ENCODE data around the gene CEP128.

- TF ChIP-seq, protein P1, sequence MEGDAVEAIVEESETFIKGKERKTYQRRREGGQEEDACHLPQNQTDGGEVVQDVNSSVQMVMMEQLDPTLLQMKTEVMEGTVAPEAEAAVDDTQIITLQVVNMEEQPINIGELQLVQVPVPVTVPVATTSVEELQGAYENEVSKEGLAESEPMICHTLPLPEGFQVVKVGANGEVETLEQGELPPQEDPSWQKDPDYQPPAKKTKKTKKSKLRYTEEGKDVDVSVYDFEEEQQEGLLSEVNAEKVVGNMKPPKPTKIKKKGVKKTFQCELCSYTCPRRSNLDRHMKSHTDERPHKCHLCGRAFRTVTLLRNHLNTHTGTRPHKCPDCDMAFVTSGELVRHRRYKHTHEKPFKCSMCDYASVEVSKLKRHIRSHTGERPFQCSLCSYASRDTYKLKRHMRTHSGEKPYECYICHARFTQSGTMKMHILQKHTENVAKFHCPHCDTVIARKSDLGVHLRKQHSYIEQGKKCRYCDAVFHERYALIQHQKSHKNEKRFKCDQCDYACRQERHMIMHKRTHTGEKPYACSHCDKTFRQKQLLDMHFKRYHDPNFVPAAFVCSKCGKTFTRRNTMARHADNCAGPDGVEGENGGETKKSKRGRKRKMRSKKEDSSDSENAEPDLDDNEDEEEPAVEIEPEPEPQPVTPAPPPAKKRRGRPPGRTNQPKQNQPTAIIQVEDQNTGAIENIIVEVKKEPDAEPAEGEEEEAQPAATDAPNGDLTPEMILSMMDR (IDR thresholded peaks at IDR 0.05): no peak
- no peak for TF ChIP-seq POLR2A (IDR thresholded peaks at IDR 0.05)
These were observed 295.7 kb downstream of the CEP128 start for GRCh38 chr14:80645667-80646413.

Measured in gastroesophageal sphincter (tissue), 3 donors.